GM19328 (cell line): ENCODE data around the gene MLPH.

Source experiments
- ATAC-seq: cut with Tn5 transposase; IDR thresholded peaks from one replicate; pipeline ENCODE4 v1.9.1; 2021; ENCODE audit warnings: mild to moderate bottlenecking, moderate library complexity; ENCODE audit not compliant: unreplicated experiment

The MLPH gene

GRCh38 chr2:237539681-237540080 is 52.6 kb downstream of the MLPH start:
- ATAC-seq = no peak

- no peak for ATAC-seq
These were observed 53.2 kb downstream of the MLPH start for GRCh38 chr2:237540223-237540775.

GRCh38 chr2:237540823-237541222 is 53.8 kb downstream of the MLPH start:
- ATAC-seq = no peak

GRCh38 chr2:237541243-237541642 is 54.2 kb downstream of the MLPH start:
- ATAC-seq = no peak

- no peak for ATAC-seq
These were observed 55.1 kb downstream of the MLPH start for GRCh38 chr2:237542001-237542704.

GRCh38 chr2:237546040-237546875 is 59.2 kb downstream of the MLPH start:
- ATAC-seq = no peak

GRCh38 chr2:237546876-237547395 is 59.9 kb downstream of the MLPH start:
- no peak for ATAC-seq

- no peak for ATAC-seq
These were observed 60.9 kb downstream of the MLPH start for GRCh38 chr2:237547841-237548416.

- no peak for ATAC-seq
These were observed 62.2 kb downstream of the MLPH start for GRCh38 chr2:237549216-237549615.

- no peak for ATAC-seq
These were observed 62.8 kb downstream of the MLPH start for GRCh38 chr2:237549643-237550415.

- no peak for ATAC-seq
These were observed 64.1 kb downstream of the MLPH start for GRCh38 chr2:237551071-237551574.

- ATAC-seq = no peak
These were observed 65.9 kb downstream of the MLPH start for GRCh38 chr2:237552908-237553307.

GRCh38 chr2:237553948-237554347 is 66.9 kb downstream of the MLPH start:
- ATAC-seq = no peak

GRCh38 chr2:237555560-237555959 is 68.5 kb downstream of the MLPH start:
- ATAC-seq = no peak

- peak; percentile 86 for ATAC-seq
These were observed 70.0 kb downstream of the MLPH start for GRCh38 chr2:237556773-237557632.

GRCh38 chr2:237557633-237558015 is 70.6 kb downstream of the MLPH start:
- no peak for ATAC-seq

- ATAC-seq = no peak
These were observed 72.0 kb downstream of the MLPH start for GRCh38 chr2:237558961-237559641.

- no peak for ATAC-seq
These were observed 74.2 kb downstream of the MLPH start for GRCh38 chr2:237561221-237561620.

GRCh38 chr2:237563816-237564215 is 76.8 kb downstream of the MLPH start:
- ATAC-seq = no peak
